Parathyroid adenoma (tissue), 2 donors: ENCODE data around the gene KANSL1L.

Experiments used
- H2AFZ ChIP-seq: fragments of 300-600 bp; sonication (generic); one replicate; pipeline ENCODE4 v1.7.0; 2017; ENCODE audit warnings: antibody characterized with exemption, mild to moderate bottlenecking
- H3K27ac ChIP-seq: fragments of 300-600 bp; sonication (generic); one replicate; pipeline ENCODE4 v1.7.0; 2017
- H3K27me3 ChIP-seq: fragments of 300-600 bp; sonication (generic); one replicate; pipeline ENCODE4 v1.7.0; 2017; ENCODE audit warnings: low read length; ENCODE audit not compliant: control insufficient read depth, insufficient read depth
- H3K36me3 ChIP-seq: fragments of 300-600 bp; sonication (generic); one replicate; pipeline ENCODE4 v1.7.0; 2017; ENCODE audit warnings: low read length; ENCODE audit not compliant: control insufficient read depth, insufficient read depth
- H3K4me1 ChIP-seq: fragments of 300-600 bp; sonication (generic); one replicate; pipeline ENCODE4 v1.7.0; 2017; ENCODE audit warnings: control low read depth
- H3K4me2 ChIP-seq: fragments of 300-600 bp; sonication (generic); one replicate; pipeline ENCODE4 v1.7.0; 2017; ENCODE audit warnings: low read length
- H3K4me3 ChIP-seq: fragments of 300-600 bp; sonication (generic); one replicate; pipeline ENCODE4 v1.7.0; 2017; ENCODE audit warnings: low read depth, low read length
- H3K79me2 ChIP-seq: fragments of 300-600 bp; sonication (generic); one replicate; pipeline ENCODE4 v1.7.0; 2017; ENCODE audit warnings: control low read depth
- H3K9ac ChIP-seq: fragments of 300-600 bp; sonication (generic); one replicate; pipeline ENCODE4 v1.7.0; 2017; ENCODE audit warnings: mild to moderate bottlenecking
- H3K9me3 ChIP-seq: fragments of 300-600 bp; sonication (generic); one replicate; pipeline ENCODE4 v1.7.0; 2017; ENCODE audit warnings: low read length; ENCODE audit not compliant: control insufficient read depth
- CTCF ChIP-seq: fragments of 300-600 bp; sonication (generic); IDR thresholded peaks from one replicate; pipeline ENCODE4 v1.7.0; 2017; ENCODE audit warnings: antibody characterized with exemption, mild to moderate bottlenecking
- donor health status: primary hyperparathyroidism.

KANSL1L gene

GRCh38 chr2:210072493-210072892 is 98.7 kb downstream of the KANSL1L start:
- H3K4me3 ChIP-seq = no peak overlapping the region
- H3K27ac ChIP-seq = peak overlapping the region; percentile 48
- H3K9ac ChIP-seq = no peak overlapping the region
- H3K4me1 ChIP-seq = peaks cover 10% of the 10 kb centered on the region
- no peak overlapping the region for H2AFZ ChIP-seq
- H3K9me3 ChIP-seq = no peaks in the 10 kb centered on the region
- peaks cover 5% of the 10 kb centered on the region for H3K79me2 ChIP-seq
- no peak overlapping the region for H3K4me2 ChIP-seq
- no peak for TF ChIP-seq CTCF
- H3K36me3 ChIP-seq = no peaks in the 10 kb centered on the region
- H3K27me3 ChIP-seq = no peaks in the 10 kb centered on the region

DNA sequence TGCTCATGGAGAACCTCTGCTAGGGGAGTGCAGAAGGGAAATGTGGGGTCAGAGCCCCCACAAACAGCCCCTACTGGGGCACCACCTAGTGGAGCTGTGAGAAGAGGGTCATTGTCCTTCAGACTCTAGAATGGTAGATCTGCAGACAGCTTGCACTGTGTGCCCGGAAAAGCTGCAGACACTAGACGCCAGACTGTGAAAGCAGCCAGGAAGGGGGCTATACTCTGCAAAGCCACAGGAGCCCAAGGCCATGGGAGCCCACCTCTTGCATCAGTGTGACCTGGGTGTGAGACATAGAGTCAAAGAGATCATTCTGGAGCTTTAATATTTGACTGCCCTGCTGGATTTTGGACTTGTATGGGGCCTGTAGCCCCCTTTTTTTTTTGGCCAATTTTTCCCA is 107.9 kb downstream of the KANSL1L start:
- peaks cover 3% of the 10 kb centered on the region for H3K79me2 ChIP-seq
- H3K9me3 ChIP-seq = no peaks in the 10 kb centered on the region
- H3K4me1 ChIP-seq = peaks cover 17% of the 10 kb centered on the region
- TF ChIP-seq CTCF = no peak
- no peak overlapping the region for H3K9ac ChIP-seq
- H3K36me3 ChIP-seq = no peaks in the 10 kb centered on the region
- H2AFZ ChIP-seq = no peak overlapping the region
- H3K4me2 ChIP-seq = no peak overlapping the region
- no peak overlapping the region for H3K27ac ChIP-seq
- H3K27me3 ChIP-seq = no peaks in the 10 kb centered on the region
- H3K4me3 ChIP-seq = no peak overlapping the region

DNA sequence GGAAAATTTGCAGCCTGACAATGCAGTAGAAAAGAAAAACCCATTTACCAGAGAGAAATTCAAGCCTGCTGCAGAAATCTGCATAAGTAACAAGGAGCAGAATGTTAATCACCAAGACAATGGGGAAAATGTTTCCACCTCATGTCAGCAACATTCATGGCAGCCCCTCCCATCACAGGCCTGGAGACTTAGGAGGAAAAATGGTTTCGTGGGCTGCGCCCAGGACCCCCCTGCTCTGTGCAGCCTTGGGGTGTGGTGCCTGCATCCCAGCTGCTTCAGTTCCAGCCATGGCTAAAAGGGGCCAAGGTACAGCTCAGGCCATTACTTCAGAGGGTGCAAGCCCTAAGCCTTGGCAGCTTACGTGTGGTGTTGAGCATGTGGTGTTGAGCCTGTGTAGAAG is 115.4 kb downstream of the KANSL1L start:
- peaks cover 5% of the 10 kb centered on the region for H3K36me3 ChIP-seq

GRCh38 chr2:210054696-210055095 is 116.5 kb downstream of the KANSL1L start:
- H3K36me3 ChIP-seq = peaks cover 5% of the 10 kb centered on the region
- TF ChIP-seq CTCF = no peak
- H3K4me2 ChIP-seq = no peak overlapping the region

More for the DNA sequence above, 115.4 kb downstream of the KANSL1L start:
- no peak for TF ChIP-seq CTCF
- peaks cover 2% of the 10 kb centered on the region for H3K4me1 ChIP-seq
- H3K9me3 ChIP-seq = no peaks in the 10 kb centered on the region
- H2AFZ ChIP-seq = no peak overlapping the region
- H3K4me3 ChIP-seq = no peak overlapping the region
- H3K4me2 ChIP-seq = no peak overlapping the region
- no peak overlapping the region for H3K27ac ChIP-seq
- no peaks in the 10 kb centered on the region for H3K27me3 ChIP-seq
- no peak overlapping the region for H3K9ac ChIP-seq
- H3K79me2 ChIP-seq = peaks cover 21% of the 10 kb centered on the region

GRCh38 chr2:210050885-210051284 is 120.3 kb downstream of the KANSL1L start:
- TF ChIP-seq CTCF = no peak
- Histone ChIP-seq H3K79me2 (peaks cover 11% of the 10 kb centered on the region), H3K27ac (no peak overlapping the region), H3K36me3 (peaks cover 5% of the 10 kb centered on the region), H3K27me3 (no peaks in the 10 kb centered on the region), H3K9me3 (no peaks in the 10 kb centered on the region), H2AFZ (no peak overlapping the region), H3K4me1 (peaks cover 14% of the 10 kb centered on the region), H3K9ac (no peak overlapping the region), H3K4me3 (no peak overlapping the region), H3K4me2 (no peak overlapping the region)

More at GRCh38 chr2:210054696-210055095, 116.5 kb downstream of the KANSL1L start:
- Histone ChIP-seq H3K79me2 (peaks cover 21% of the 10 kb centered on the region), H3K27ac (no peak overlapping the region), H3K4me1 (peaks cover 2% of the 10 kb centered on the region), H3K4me3 (no peak overlapping the region), H3K9ac (no peak overlapping the region), H3K27me3 (no peaks in the 10 kb centered on the region), H3K9me3 (no peaks in the 10 kb centered on the region), H2AFZ (no peak overlapping the region)
